K562 (cell line): ENCODE measurements around the gene DNASE1L1. TPM values are rescaled to one million over a fixed set of nuclear protein-coding genes. Genes with fewer than 3 reads are reported as not detected.

Experiments
- CBFB ChIP-seq: sonication (generic); formaldehyde crosslinking; IDR thresholded peaks from 2 replicates; pipeline ENCODE4 v1.4.0; 2020; ENCODE audit warnings: mild to moderate bottlenecking, missing genetic modification reagents
- COPS2 ChIP-seq: fragments of 450-650 bp; conservative IDR thresholded peaks from 2 replicates; pipeline ENCODE4 v1.6.1; 2016; ENCODE audit warnings: mild to moderate bottlenecking, moderate library complexity
- CREM ChIP-seq: IDR thresholded peaks from 2 replicates; pipeline ENCODE4 v1.6.1; 2014; ENCODE audit warnings: antibody characterized with exemption, low read depth
- FUS ChIP-seq: fragments of 200-400 bp; formaldehyde crosslinking; optimal IDR thresholded peaks from 2 replicates; pipeline ENCODE3; 2017; ENCODE audit warnings: low read depth, low read length
- MAX ChIP-seq: sonication (generic); formaldehyde crosslinking; IDR thresholded peaks from 2 replicates; pipeline ENCODE4 v1.9.0; 2022; ENCODE audit warnings: mild to moderate bottlenecking, missing genetic modification reagents
- MEF2A ChIP-seq: IDR thresholded peaks from 2 replicates; pipeline ENCODE4 v1.6.1; 2011; ENCODE audit warnings: low read depth, mild to moderate bottlenecking, low read length, moderate library complexity; ENCODE audit not compliant: control insufficient read depth
- POLR2B ChIP-seq: fragments of 450-650 bp; IDR thresholded peaks from 2 replicates; pipeline ENCODE4 v1.6.1; 2018; ENCODE audit warnings: low read depth; ENCODE audit not compliant: partially characterized antibody
- POLR3G ChIP-seq: IDR thresholded peaks from 2 replicates; pipeline ENCODE4 v1.6.1; 2011; ENCODE audit not compliant: insufficient read length, insufficient replicate concordance; ENCODE audit errors: extremely low read depth
- RBM25 ChIP-seq: fragments of 200-400 bp; formaldehyde crosslinking; IDR thresholded peaks from 2 replicates; pipeline ENCODE4 v1.6.1; 2018; ENCODE audit warnings: low read length, low read depth, moderate library complexity; ENCODE audit not compliant: severe bottlenecking
- RNF219 ChIP-seq: fragments of 250-450 bp; sonication (Bioruptor Pico); IDR thresholded peaks from 2 replicates; pipeline ENCODE4 v1.5.0; 2022; ENCODE audit warnings: mild to moderate bottlenecking
- SMAD1 ChIP-seq: fragments of 150-350 bp; IDR thresholded peaks from 2 replicates; pipeline ENCODE4 v1.6.1; 2014; ENCODE audit warnings: low read length, low read depth; ENCODE audit not compliant: partially characterized antibody
- SMAD2 ChIP-seq: fragments of 150-350 bp; IDR thresholded peaks from 2 replicates; pipeline ENCODE4 v1.6.1; 2014; ENCODE audit warnings: low read depth, mild to moderate bottlenecking, low read length
- TAF7 ChIP-seq: fragments of 450-650 bp; IDR thresholded peaks from 2 replicates; pipeline ENCODE4 v1.6.1; 2016; ENCODE audit warnings: missing genetic modification characterization, missing compliant biosample characterization
- TFE3 ChIP-seq: fragments of 450-650 bp; formaldehyde crosslinking; IDR thresholded peaks from 2 replicates; pipeline ENCODE4 v1.4.0; 2020; ENCODE audit warnings: mild to moderate bottlenecking, mixed read lengths
- U2AF1 ChIP-seq: fragments of 200-400 bp; formaldehyde crosslinking; optimal IDR thresholded peaks from 2 replicates; pipeline ENCODE3; 2017; ENCODE audit warnings: mild to moderate bottlenecking, low read depth, low read length, moderate library complexity
- ZBTB12 ChIP-seq: fragments of 250-450 bp; sonication (Bioruptor Pico); IDR thresholded peaks from 2 replicates; pipeline ENCODE4 v1.4.0; 2020
- ZBTB8A ChIP-seq: fragments of 450-650 bp; IDR thresholded peaks from 2 replicates; pipeline ENCODE4 v1.6.1; 2018; ENCODE audit warnings: mild to moderate bottlenecking, moderate library complexity; ENCODE audit not compliant: partially characterized antibody
- ZNF143 ChIP-seq: sonication (generic); formaldehyde crosslinking; IDR thresholded peaks from 2 replicates; pipeline ENCODE4 v1.9.0; 2022; ENCODE audit warnings: mild to moderate bottlenecking, missing genetic modification reagents
- ZNF263 ChIP-seq: sonication (generic); formaldehyde crosslinking; IDR thresholded peaks from 2 replicates; pipeline ENCODE4 v1.8.0; 2022; ENCODE audit warnings: mild to moderate bottlenecking, missing genetic modification reagents, borderline replicate concordance
- ZNF316 ChIP-seq: fragments of 450-650 bp; IDR thresholded peaks from 2 replicates; pipeline ENCODE4 v1.6.1; 2016
- ZNF395 ChIP-seq: fragments of 200-800 bp; sonication (Bioruptor generic); IDR thresholded peaks from 2 replicates; pipeline ENCODE4 v1.6.1; 2017; ENCODE audit warnings: missing genetic modification characterization, missing compliant biosample characterization
- polyA plus RNA-seq, 8 experiments: library from polyadenylated mRNA; depleted of rRNA in 4 of 8; stranded (reverse) in 5 of 8; unstranded in 3 of 8; fragments of >200 nt; fragmentation: Nextera tagmentation in 2 of 8; fragmentation: Illumina TruSeq in 1 of 8; extraction: Ambion mirVana in 2 of 8; extraction: Trizol in 1 of 8; gene quantifications; 2 replicates each; pipeline versions ENCODE4 v1.2.1 to v1.2.3, GENCODE V29; 2011 to 2014; ENCODE audit warnings: inconsistent platforms in 1 of 8, missing spikeins in 1 of 8
- total RNA-seq, 7 experiments: library from RNA; depleted of rRNA in 6 of 7; stranded (reverse); fragments of >200 nt in 6 of 7; fragmentation: Illumina TruSeq in 2 of 7; extraction: Trizol in 2 of 7; gene quantifications; 2 replicates each; pipeline versions ENCODE4 v1.2.1 to v1.2.3, GENCODE V29; 2011 to 2021; ENCODE audit warnings: low replicate concordance in 1 of 7

Gene DNASE1L1
- total and polyA plus RNA-seq, 9 of the 15 experiments (the other 6 are each of a cell fraction or from before 2014, with no cell fraction given): 0.73 to 12.6 (median 7.9) TPM

- TF ChIP-seq ZBTB8A (no peak), RNF219 (CRISPR knock-in tag) (no peak), FUS (no peak), MEF2A (no peak), ZNF263 (CRISPR knock-in tag) (no peak; the same call in 1 of the 2 replicates), ZNF395 (CRISPR knock-in tag) (0 out of 2 replicates have a peak, but pooled peaks have one; percentile 41), SMAD1 (no peak), MAX (no peak), TAF7 (tag) (no peak), SMAD2 (no peak), ZNF316 (no peak), CBFB (CRISPR knock-in tag) (no peak), COPS2 (no peak), RBM25 (peak; percentile 99), U2AF1 (no peak), ZNF143 (no peak), ZBTB12 (CRISPR knock-in tag) (no peak), POLR2B (peak; percentile 35), POLR3G (no peak), TFE3 (peak; percentile 32; the same call in 1 of the 2 replicates), CREM (peak; percentile 58; the same call in 1 of the 2 replicates)
Observed at GRCh38 chrX:154428176-154429171, 19.4 kb upstream of the DNASE1L1 start, which contains the start of gene ATP6AP1 (continued).
